ENCODE results near the gene KLHDC8B. TPM values are rescaled to one million over a fixed set of nuclear protein-coding genes. Genes with fewer than 3 reads are reported as not detected.

The KLHDC8B gene
- total RNA-seq, 4 donors from 2014 or later = 47.0 to 60.9 (median 57.2) TPM

DNA sequence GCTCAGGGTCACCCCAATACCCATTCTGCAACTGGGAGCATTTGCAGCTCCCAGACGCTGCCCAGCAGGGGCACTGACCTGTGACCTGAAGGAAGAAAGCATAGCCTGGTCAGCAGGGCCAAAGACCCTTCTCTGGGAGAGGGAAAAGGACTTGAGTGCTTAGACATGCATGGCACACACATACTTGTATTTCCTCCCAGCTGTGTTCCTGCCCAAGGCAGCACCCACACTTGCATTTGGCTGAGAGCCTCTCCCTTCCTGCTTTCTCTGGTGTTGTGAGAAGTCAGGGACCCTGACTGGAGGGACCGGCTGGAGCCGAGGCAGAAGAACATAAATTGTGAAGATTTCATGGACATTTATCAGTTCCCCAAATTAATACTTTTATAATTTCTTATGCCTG, 31.3 kb upstream of the KLHDC8B start:
- Histone ChIP-seq H3K27ac (peak overlapping the region in 1 of 3 donors; percentile 15), H3K4me3 (replicated peaks in 1 of 3) (no peak overlapping the region), H3K36me3 (no peaks in the 10 kb centered on the region), H3K9me3 (no peaks in the 10 kb centered on the region), H3K4me1 (peaks cover 0 to 7% of the 10 kb centered on the region in 2 donors), H3K27me3 (no peaks in the 10 kb centered on the region)
- peak; percentile 57 to 68 for DNase-seq
- WGBS, 2 donors = 21 to 41% methylated on average over 3 of the region's 3 CpGs
- TF ChIP-seq, protein P1, sequence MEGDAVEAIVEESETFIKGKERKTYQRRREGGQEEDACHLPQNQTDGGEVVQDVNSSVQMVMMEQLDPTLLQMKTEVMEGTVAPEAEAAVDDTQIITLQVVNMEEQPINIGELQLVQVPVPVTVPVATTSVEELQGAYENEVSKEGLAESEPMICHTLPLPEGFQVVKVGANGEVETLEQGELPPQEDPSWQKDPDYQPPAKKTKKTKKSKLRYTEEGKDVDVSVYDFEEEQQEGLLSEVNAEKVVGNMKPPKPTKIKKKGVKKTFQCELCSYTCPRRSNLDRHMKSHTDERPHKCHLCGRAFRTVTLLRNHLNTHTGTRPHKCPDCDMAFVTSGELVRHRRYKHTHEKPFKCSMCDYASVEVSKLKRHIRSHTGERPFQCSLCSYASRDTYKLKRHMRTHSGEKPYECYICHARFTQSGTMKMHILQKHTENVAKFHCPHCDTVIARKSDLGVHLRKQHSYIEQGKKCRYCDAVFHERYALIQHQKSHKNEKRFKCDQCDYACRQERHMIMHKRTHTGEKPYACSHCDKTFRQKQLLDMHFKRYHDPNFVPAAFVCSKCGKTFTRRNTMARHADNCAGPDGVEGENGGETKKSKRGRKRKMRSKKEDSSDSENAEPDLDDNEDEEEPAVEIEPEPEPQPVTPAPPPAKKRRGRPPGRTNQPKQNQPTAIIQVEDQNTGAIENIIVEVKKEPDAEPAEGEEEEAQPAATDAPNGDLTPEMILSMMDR (IDR thresholded peaks at IDR 0.05) = no peak
- no peak for TF ChIP-seq POLR2A (IDR thresholded peaks at IDR 0.05)
- intact Hi-C loops (cut with DNase I) = no loop called here

DNA sequence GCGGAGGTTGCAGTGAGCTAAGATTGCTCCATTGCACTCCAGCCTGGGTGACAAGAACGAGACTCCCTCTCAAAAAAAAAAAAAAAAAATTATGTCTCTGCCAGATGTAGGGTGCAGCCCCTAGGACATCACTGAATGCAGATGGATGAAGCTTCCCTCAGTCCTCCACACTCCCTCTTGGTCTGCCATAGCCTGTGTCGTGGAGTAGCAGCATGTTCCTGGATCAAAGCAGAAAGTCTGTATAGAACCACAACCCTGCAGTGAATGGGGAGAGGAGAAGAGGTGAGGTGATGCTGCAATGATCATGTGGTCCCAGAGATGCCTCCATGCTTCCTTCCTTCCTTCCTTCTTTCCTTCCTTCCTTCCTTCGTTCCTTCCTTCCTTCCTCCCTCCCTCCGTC, 23.2 kb upstream of the KLHDC8B start:
- TF ChIP-seq, protein P1 (IDR thresholded peaks at IDR 0.05) = no peak
- no peaks in the 10 kb centered on the region for H3K27me3 ChIP-seq
- no peaks in the 10 kb centered on the region for H3K9me3 ChIP-seq

DNA sequence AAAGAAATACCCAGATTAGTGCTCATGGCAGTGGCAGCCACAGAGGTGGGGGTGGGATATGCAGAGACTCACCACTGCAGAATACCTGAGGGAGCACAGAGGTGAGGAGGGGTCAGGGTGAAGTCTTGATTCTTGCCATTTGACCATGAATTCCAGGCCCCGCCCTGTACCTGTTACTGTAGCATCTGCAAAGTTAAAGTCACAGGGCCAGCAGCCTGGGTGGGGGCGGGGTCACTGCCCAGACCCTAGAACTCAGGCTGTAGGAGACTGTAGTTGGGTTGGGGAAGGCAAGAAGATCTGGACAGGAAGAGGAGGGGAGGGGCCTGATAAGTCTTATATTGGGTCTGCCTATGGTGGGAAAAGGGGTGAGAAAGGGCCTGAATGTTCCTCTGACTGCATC, 19.8 kb upstream of the KLHDC8B start:
- Histone ChIP-seq H3K9me3 (no peaks in the 10 kb centered on the region), H3K4me1 (no peaks in the 10 kb centered on the region), H3K4me3 (replicated peaks in 1 of 3) (no peak overlapping the region), H3K27me3 (no peaks in the 10 kb centered on the region), H3K36me3 (no peaks in the 10 kb centered on the region), H3K27ac (no peak overlapping the region)
- DNase-seq = no peak
- WGBS, 2 donors = 93 to 94% methylated on average over 2 of the region's 2 CpGs
- intact Hi-C loops (cut with DNase I) = no loop called here
- TF ChIP-seq, protein P1 (IDR thresholded peaks at IDR 0.05) = no peak
- no peak for TF ChIP-seq POLR2A (IDR thresholded peaks at IDR 0.05)

More for the DNA sequence above, 23.2 kb upstream of the KLHDC8B start:
- Histone ChIP-seq H3K27ac (no peak overlapping the region), H3K4me3 (replicated peaks in 1 of 3) (no peak overlapping the region), H3K4me1 (no peaks in the 10 kb centered on the region), H3K36me3 (no peaks in the 10 kb centered on the region)
- intact Hi-C loops (cut with DNase I) = no loop called here
- WGBS, 2 donors = 76 to 81% methylated on average over 5 of the region's 5 CpGs
- DNase-seq = no peak

DNA sequence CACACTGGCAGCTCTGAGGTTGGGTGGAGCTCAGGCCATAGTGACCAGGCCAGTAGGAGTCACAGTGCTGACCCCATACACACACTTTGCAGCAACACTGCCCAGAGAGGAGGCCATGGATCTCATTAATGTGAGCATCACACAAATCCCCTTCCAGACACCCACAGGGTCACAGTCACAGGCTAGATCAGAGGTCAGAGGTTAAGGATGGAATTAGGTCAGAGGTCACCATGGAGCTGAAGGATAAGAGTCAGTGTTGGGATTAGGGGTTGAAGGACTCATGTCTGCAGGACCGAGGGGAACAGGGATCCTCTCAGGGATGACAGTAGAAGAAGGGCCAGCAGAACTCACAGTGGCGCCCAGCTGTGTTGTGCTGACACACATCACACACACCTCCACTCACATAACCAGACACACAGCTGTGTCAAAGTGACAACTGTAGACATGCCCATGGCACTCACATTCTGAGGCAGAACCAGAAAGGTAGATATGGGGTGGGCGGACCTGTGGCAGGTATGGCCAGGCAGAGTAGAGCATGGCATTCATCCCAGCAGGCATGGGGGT, 18.0 kb upstream of the KLHDC8B start:
- WGBS, 2 donors = 47 to 81% methylated on average over 2 to 3 of the region's 3 CpGs
- Histone ChIP-seq H3K4me3 (replicated peaks in 1 of 3) (no peak overlapping the region), H3K9me3 (no peaks in the 10 kb centered on the region), H3K27ac (no peak overlapping the region), H3K36me3 (no peaks in the 10 kb centered on the region), H3K4me1 (peaks cover 3 to 8% of the 10 kb centered on the region in 2 donors), H3K27me3 (no peaks in the 10 kb centered on the region)
- no peak for TF ChIP-seq POLR2A (IDR thresholded peaks at IDR 0.05)
- TF ChIP-seq, protein P1 (IDR thresholded peaks at IDR 0.05) = no peak
- intact Hi-C loops (cut with DNase I) = no loop called here
- DNase-seq = no peak

DNA sequence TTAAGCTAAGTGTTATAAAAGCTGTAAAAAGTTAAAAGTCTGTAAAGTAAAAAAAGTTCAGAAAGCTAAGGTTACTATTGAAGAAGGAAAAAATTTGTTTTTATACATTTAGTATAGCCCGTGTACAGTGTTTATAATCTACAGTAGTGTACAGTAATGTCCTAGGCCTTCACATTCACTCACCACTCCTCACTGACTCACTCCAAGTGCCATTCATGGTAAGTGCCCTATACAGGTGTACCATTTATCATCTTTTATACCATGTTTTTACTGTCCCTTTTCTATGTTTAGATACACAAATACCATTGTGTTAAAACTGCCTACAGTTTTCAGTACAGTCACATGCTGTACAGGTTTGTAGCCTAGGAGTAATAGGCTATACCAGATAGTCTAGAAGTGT, 14.1 kb upstream of the KLHDC8B start:
- H3K9me3 ChIP-seq = no peaks in the 10 kb centered on the region
- H3K4me3 ChIP-seq (replicated peaks in 1 of 3) = no peak overlapping the region
- peaks cover 13 to 18% of the 10 kb centered on the region in 2 donors for H3K4me1 ChIP-seq
- no peak overlapping the region for H3K27ac ChIP-seq
- WGBS, 2 donors = 64 to 69% methylated on average over 1 of the region's 1 CpG
- no peaks in the 10 kb centered on the region for H3K27me3 ChIP-seq
- TF ChIP-seq, protein P1 (IDR thresholded peaks at IDR 0.05) = no peak
- no peak for TF ChIP-seq POLR2A (IDR thresholded peaks at IDR 0.05)
- H3K36me3 ChIP-seq = no peaks in the 10 kb centered on the region
- no peak for DNase-seq
- intact Hi-C loops (cut with DNase I) = no loop called here

All from thyroid gland (tissue), 4 donors.